GM23248 (cell line): ENCODE measurements around the gene PICALM.

Experiments
- EZH2 ChIP-seq: fragments of 200-600 bp; sonication (generic); IDR thresholded peaks from 2 replicates; pipeline ENCODE4 v1.6.1; 2018; ENCODE audit warnings: antibody characterized with exemption, mild to moderate bottlenecking; ENCODE audit not compliant: insufficient read depth, poor library complexity, severe bottlenecking
- EZH2phosphoT487 ChIP-seq: fragments of 200-600 bp; sonication (generic); IDR thresholded peaks from 2 replicates; pipeline ENCODE4 v1.6.1; 2018; ENCODE audit warnings: antibody characterized with exemption, moderate library complexity, mild to moderate bottlenecking, low read depth; ENCODE audit not compliant: insufficient read depth

- TF ChIP-seq EZH2phosphoT487 (no peak), EZH2 (no peak)
Measured at GRCh38 chr11:86118253-86118652, 49.4 kb upstream of the PICALM start.
